Testis (tissue), 2 donors: ENCODE data around the gene CDC42.

Experiments used
- POLR2A ChIP-seq: fragments of 450-650 bp; IDR thresholded peaks from one replicate; pipeline ENCODE4 v1.6.1; 2017; ENCODE audit warnings: antibody characterized with exemption, mild to moderate bottlenecking, moderate library complexity
- TF ChIP-seq, protein P1 (sequence below), 3 experiments: fragments of 450-650 bp in 2 of 3; fragments of 200-600 bp in 1 of 3; sonication (generic) in 1 of 3; IDR thresholded peaks; one replicate each; pipeline ENCODE4 v1.5.1; 2016 to 2019; ENCODE audit warnings: antibody characterized with exemption in 3 of 3, mild to moderate bottlenecking in 2 of 3, moderate library complexity in 1 of 3

DNA sequence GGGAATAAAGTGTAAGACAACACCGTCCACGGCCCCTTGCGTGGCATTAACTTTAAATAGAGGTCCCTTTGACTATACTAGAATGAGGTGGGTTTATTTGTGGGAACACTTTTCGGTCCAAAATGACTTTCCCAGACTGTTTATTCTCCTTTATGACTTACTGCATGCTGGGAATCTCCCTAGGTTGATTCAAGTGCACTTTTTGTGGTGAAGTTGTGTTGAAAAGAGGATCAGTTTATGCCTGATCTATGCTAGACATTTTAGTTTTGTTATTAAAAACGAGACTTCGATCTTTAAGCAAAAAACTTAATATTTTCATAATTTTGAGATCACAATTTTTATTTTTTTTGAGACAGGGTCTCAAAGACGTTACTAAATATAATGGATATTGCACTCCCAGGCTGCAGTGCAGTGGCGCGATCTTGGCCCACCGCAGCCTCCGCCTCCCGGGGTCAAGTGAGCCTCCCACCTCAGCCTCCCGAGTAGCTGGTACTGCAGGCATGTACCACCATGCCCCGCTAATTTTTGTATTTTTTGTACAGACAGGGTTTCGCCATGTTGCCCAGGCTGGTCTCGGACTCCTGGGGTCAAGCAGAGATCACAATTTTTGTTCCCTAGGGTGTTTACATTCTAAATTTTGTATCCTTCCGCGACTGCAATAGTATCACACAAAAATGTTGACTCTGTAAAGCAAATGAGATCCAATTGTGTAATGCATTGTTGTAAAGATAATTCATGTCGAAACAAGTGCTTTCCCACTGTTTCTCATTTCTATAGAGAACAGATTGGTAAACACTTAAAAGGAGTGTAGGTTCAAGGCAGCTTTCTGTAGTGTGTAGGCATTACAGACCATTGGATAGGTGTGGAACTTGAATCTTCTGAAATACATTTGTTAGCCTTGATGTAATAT lies 1.6 kb downstream of the CDC42 start:
- TF ChIP-seq, protein P1, sequence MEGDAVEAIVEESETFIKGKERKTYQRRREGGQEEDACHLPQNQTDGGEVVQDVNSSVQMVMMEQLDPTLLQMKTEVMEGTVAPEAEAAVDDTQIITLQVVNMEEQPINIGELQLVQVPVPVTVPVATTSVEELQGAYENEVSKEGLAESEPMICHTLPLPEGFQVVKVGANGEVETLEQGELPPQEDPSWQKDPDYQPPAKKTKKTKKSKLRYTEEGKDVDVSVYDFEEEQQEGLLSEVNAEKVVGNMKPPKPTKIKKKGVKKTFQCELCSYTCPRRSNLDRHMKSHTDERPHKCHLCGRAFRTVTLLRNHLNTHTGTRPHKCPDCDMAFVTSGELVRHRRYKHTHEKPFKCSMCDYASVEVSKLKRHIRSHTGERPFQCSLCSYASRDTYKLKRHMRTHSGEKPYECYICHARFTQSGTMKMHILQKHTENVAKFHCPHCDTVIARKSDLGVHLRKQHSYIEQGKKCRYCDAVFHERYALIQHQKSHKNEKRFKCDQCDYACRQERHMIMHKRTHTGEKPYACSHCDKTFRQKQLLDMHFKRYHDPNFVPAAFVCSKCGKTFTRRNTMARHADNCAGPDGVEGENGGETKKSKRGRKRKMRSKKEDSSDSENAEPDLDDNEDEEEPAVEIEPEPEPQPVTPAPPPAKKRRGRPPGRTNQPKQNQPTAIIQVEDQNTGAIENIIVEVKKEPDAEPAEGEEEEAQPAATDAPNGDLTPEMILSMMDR (IDR thresholded peaks at IDR 0.05), result no peak
- TF ChIP-seq POLR2A, result no peak
